Mesendoderm (in vitro differentiated cells): ENCODE data around the gene GSG1.

Experiments
- DNase-seq: peaks from one replicate; pipeline ENCODE4 v3.0.0; 2013
- H2AK5ac ChIP-seq: 2 replicates; pipeline ENCODE4 v1.6.1; 2013; ENCODE audit warnings: low read length, inconsistent platforms
- H2BK120ac ChIP-seq: 2 replicates; pipeline ENCODE4 v1.6.1; 2013; ENCODE audit warnings: low read depth, mild to moderate bottlenecking, low read length, moderate library complexity, mixed read lengths
- H2BK15ac ChIP-seq: replicated peaks from 2 replicates; pipeline ENCODE4 v1.6.1; 2013; ENCODE audit warnings: low read depth, mild to moderate bottlenecking, moderate library complexity
- H2BK5ac ChIP-seq: 2 replicates; pipeline ENCODE4 v1.6.1; 2013; ENCODE audit warnings: low read length, inconsistent platforms
- H3K18ac ChIP-seq: 2 replicates; pipeline ENCODE4 v1.6.1; 2013; ENCODE audit warnings: mild to moderate bottlenecking, low read length, mixed read lengths
- H3K23ac ChIP-seq: one replicate; pipeline ENCODE4 v1.6.1; 2013; ENCODE audit warnings: low read length
- H3K27ac ChIP-seq: 2 replicates; pipeline ENCODE4 v1.5.1; 2013; ENCODE audit warnings: low read depth, mild to moderate bottlenecking, inconsistent platforms, low read length, moderate library complexity
- H3K27me3 ChIP-seq: 2 replicates; pipeline ENCODE4 v1.6.1; 2013; ENCODE audit warnings: low read length, control low read depth, mild to moderate bottlenecking, inconsistent platforms; ENCODE audit not compliant: insufficient read depth, poor library complexity
- H3K36me3 ChIP-seq: 2 replicates; pipeline ENCODE4 v1.6.1; 2013; ENCODE audit warnings: low read length, inconsistent platforms; ENCODE audit not compliant: control insufficient read depth, insufficient read depth
- H3K4ac ChIP-seq: one replicate; pipeline ENCODE4 v1.6.1; 2013; ENCODE audit warnings: low read depth, mild to moderate bottlenecking, low read length, moderate library complexity
- H3K4me1 ChIP-seq: 2 replicates; pipeline ENCODE4 v1.6.1; 2013; ENCODE audit warnings: low read depth, low read length, inconsistent platforms; ENCODE audit not compliant: control insufficient read depth
- H3K4me2 ChIP-seq: 2 replicates; pipeline ENCODE4 v1.6.1; 2013; ENCODE audit warnings: low read length
- H3K4me3 ChIP-seq: 2 replicates; pipeline ENCODE4 v1.5.1; 2013; ENCODE audit warnings: mild to moderate bottlenecking, low read length
- H3K56ac ChIP-seq: one replicate; pipeline ENCODE4 v1.6.1; 2013; ENCODE audit warnings: low read length
- H3K79me1 ChIP-seq: 2 replicates; pipeline ENCODE4 v1.6.1; 2013; ENCODE audit warnings: low read length, inconsistent platforms
- H3K79me2 ChIP-seq: 2 replicates; pipeline ENCODE4 v1.6.1; 2013; ENCODE audit warnings: mild to moderate bottlenecking, low read length; ENCODE audit not compliant: control insufficient read depth, insufficient read depth
- H3K9ac ChIP-seq: 2 replicates; pipeline ENCODE4 v1.6.1; 2013; ENCODE audit warnings: low read length, inconsistent platforms
- H4K5ac ChIP-seq: one replicate; pipeline ENCODE4 v1.6.1; 2013; ENCODE audit warnings: low read length
- H4K8ac ChIP-seq: one replicate; pipeline ENCODE4 v1.6.1; 2013; ENCODE audit warnings: low read depth, mild to moderate bottlenecking, control low read depth, low read length, moderate library complexity
- WGBS: extraction: QIAGEN DNeasy Blood & Tissue Kit; methylation state at CpG from one replicate; pipeline ENCODE4 v1.1.7; 2013; ENCODE audit warnings: low lambda C conversion rate, missing lambda C conversion rate; ENCODE audit not compliant: insufficient coverage; ENCODE audit errors: extremely low coverage; 5-methylcytosine and 5-hydroxymethylcytosine counted together

GSG1 gene

DNA sequence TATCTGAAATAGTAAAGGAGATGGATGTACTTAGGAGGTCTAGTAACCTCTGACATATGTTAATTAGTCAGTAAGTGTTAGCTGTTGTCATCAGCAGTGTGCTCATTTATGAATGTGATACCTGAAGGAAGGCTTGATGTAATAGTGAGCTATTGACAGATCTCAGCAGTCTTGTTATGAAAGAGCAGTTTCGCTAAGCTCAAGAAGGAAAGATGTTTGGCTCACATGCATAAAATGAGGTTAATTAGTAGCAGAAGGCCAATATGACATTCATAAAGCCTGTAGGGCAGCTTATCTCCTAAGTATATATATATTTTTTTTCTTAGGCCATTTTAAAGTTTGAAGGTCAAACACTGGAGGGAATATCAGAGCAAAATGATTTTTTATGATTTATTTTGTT, 56.5 kb downstream of the GSG1 start:
- DNase-seq, result no peak
- H2BK15ac ChIP-seq, result no peak overlapping the region
- no peak overlapping the region for H3K27ac ChIP-seq
- no peak overlapping the region for H2BK5ac ChIP-seq
- H4K5ac ChIP-seq, result no peak overlapping the region
- H3K23ac ChIP-seq, result no peak overlapping the region
- H3K4me3 ChIP-seq, result no peak overlapping the region
- no peak overlapping the region for H3K9ac ChIP-seq
- H3K4me2 ChIP-seq, result no peak overlapping the region
- peaks cover 7% of the 10 kb centered on the region for H3K4me1 ChIP-seq
- H2AK5ac ChIP-seq, result no peak overlapping the region
- no peak overlapping the region for H4K8ac ChIP-seq
- H2BK120ac ChIP-seq, result no peak overlapping the region
- no CpG with 5 or more reads among the region's 1 CpG for WGBS
- H3K4ac ChIP-seq, result no peak overlapping the region
- H3K18ac ChIP-seq, result no peak overlapping the region
- H3K79me1 ChIP-seq, result peaks cover 6% of the 10 kb centered on the region
- no peak overlapping the region for H3K56ac ChIP-seq
- H3K79me2 ChIP-seq, result peaks cover 2% of the 10 kb centered on the region
- no peaks in the 10 kb centered on the region for H3K27me3 ChIP-seq
- peaks cover 1% of the 10 kb centered on the region for H3K36me3 ChIP-seq

DNA sequence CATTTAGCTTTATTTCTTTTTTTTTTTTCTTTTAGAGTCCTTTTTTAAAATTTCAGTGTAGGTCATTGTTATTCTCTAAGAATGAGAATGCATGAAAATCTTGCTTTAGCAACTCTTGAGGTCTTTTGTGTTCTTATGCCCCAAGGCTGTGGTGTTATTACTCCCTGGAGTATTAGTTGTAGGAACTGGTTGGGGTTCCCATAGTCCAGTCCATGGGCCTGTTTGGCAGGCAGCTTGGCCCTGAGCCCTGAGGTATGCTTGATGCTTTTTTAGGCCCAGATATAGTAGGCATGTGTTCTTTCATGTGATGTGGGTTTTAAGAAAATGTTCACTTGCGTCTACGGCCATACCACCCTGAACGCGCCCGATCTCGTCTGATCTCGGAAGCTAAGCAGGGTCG, 57.7 kb downstream of the GSG1 start:
- WGBS, result no CpG with 5 or more reads among the region's 8 CpGs
- Histone ChIP-seq H2BK5ac (no peak overlapping the region), H3K4me2 (no peak overlapping the region), H3K36me3 (peaks cover 1% of the 10 kb centered on the region), H3K27ac (no peak overlapping the region), H3K27me3 (no peaks in the 10 kb centered on the region), H3K23ac (no peak overlapping the region), H4K5ac (no peak overlapping the region), H3K56ac (no peak overlapping the region), H3K79me2 (peaks cover 2% of the 10 kb centered on the region), H3K4me3 (no peak overlapping the region), H3K4me1 (peaks cover 7% of the 10 kb centered on the region), H2AK5ac (no peak overlapping the region), H3K18ac (no peak overlapping the region), H2BK15ac (no peak overlapping the region), H3K4ac (no peak overlapping the region), H4K8ac (no peak overlapping the region), H2BK120ac (no peak overlapping the region), H3K79me1 (peaks cover 4% of the 10 kb centered on the region), H3K9ac (no peak overlapping the region)
- DNase-seq, result no peak

DNA sequence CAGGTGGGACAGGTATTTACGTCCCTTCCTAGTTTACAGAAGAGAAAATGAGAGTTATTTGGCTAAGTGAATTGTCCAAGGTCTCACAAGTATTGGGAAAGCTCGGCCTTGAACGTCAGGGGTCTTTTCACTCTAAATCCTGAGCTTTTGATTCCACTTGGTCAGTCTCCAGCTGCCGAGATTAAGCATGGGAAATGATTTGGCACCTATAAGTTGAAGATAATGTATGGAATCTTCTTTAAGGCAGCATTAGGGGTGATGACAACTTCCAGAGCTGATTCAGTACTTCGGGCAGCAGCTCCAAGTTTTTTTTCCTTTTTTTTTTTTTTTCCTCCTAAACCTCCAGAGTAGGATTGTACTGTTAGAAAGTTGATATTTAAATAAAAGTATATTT, 58.6 kb downstream of the GSG1 start:
- H3K36me3 ChIP-seq, result no peaks in the 10 kb centered on the region
- peak overlapping the region; percentile 69 for H3K4me3 ChIP-seq
- H3K27me3 ChIP-seq, result no peaks in the 10 kb centered on the region
- H2BK120ac ChIP-seq, result no peak overlapping the region
- peaks cover 2% of the 10 kb centered on the region for H3K79me2 ChIP-seq
- peaks cover 3% of the 10 kb centered on the region for H3K4me1 ChIP-seq
- peak overlapping the region; percentile 79 for H3K9ac ChIP-seq
- H4K8ac ChIP-seq, result no peak overlapping the region
- H3K79me1 ChIP-seq, result peaks cover 2% of the 10 kb centered on the region
- no peak for DNase-seq
- no peak overlapping the region for H4K5ac ChIP-seq
- no CpG with 5 or more reads among the region's 5 CpGs for WGBS
- H3K56ac ChIP-seq, result peak overlapping the region; percentile 91
- no peak overlapping the region for H3K23ac ChIP-seq
- H2BK15ac ChIP-seq, result no peak overlapping the region
- H3K27ac ChIP-seq, result no peak overlapping the region
- H3K18ac ChIP-seq, result no peak overlapping the region
- no peak overlapping the region for H2BK5ac ChIP-seq
- peak overlapping the region; percentile 64 for H3K4me2 ChIP-seq
- no peak overlapping the region for H3K4ac ChIP-seq
- no peak overlapping the region for H2AK5ac ChIP-seq

DNA sequence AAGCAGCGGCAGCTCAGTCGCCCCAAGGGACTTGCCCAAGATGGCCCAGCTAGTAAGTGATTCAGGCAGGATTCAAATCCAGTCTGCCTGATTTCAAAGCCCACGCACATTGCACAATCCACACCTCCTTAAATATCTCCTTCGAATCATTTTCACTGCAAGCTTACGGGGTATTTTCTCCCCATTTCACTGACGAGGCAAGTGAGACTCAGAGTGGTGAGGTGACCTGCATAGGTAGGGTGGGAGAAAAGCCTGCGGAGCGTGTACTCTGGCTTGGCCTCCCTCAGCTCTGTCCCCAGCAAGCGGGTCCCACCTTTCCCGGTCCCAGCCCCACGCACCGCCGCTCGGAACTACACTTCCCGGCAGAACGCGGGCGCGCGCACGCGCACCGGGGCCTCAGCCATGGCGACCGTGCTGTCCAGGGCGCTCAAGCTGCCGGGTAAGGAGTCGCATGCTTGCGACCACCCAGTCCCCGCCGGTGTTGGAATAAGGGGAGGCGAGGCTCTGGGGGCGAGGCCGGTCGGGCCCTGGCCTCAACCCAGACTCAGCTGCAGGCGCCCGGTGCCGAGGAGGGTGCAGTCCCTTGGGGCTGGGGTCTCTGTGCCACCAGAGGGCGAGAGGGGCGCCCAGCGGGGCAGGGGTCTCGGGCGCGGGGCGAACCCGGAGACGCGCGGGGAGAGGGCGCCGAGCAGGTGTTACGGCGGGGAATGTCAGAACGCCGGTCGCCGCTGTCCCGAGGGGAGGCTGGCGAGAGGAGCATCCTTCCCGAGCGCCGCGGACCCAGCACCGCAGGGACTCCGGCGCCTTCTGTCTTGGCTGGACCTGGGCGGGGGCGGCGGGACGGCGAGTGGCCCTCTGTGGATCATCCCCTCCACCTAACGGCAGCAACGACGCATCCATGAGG, 59.2 kb downstream of the GSG1 start, which contains the start of gene FAM234B:
FAM234B (plus strand) TSS at position 380 of the 904 bp plus-strand sequence; CDS start at position 403, 23 bp downstream.
- Histone ChIP-seq H3K56ac (peak within 1 kb of the TSS; percentile 91), H3K4me2 (peak within 1 kb of the TSS; percentile 64), H4K8ac (no peak within 1 kb of the TSS), H4K5ac (no peak within 1 kb of the TSS), H3K4ac (no peak within 1 kb of the TSS), H3K36me3 (no peaks in the 10 kb centered on the region), H3K23ac (no peak within 1 kb of the TSS), H3K18ac (no peak within 1 kb of the TSS), H3K79me2 (peaks cover 2% of the 10 kb centered on the region), H2BK5ac (no peak within 1 kb of the TSS), H2BK15ac (no peak within 1 kb of the TSS), H3K79me1 (peaks cover 2% of the 10 kb centered on the region), H2BK120ac (no peak within 1 kb of the TSS), H3K4me3 (peak within 1 kb of the TSS; percentile 69), H3K4me1 (peaks cover 2% of the 10 kb centered on the region), H3K27me3 (no peaks in the 10 kb centered on the region), H3K9ac (peak within 1 kb of the TSS; percentile 79), H2AK5ac (no peak within 1 kb of the TSS), H3K27ac (no peak within 1 kb of the TSS)
- no CpG with 5 or more reads among the region's 74 CpGs for WGBS
- DNase-seq, result peak; percentile 71

DNA sequence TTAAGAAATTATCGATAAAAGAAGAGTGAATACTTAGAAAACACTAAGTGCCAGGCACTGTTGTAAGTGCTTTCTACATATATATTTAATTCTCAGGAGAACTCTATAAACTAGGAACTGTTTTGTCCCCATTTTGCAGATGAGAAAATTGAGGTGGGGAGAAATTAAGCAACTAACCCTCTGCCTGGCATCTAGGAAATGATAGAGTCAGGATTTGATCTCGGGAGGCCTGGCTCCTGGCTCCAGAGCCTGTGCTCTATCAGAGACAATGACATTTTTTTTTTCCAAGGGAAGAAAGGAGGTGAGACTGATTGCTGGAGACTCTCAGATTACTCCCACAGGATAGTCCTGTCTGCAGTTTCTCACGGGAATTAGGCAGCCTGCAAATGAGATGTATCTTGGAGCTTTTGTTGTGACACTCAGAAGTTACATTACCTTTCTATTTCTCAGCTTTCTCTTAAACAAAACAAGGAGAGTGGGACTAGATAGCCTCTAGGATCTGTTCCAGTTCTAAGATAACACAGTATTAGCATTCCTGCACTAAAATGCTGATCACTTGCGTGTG, 60.7 kb downstream of the GSG1 start:
- Histone ChIP-seq H3K9ac (no peak overlapping the region), H4K5ac (no peak overlapping the region), H3K27ac (no peak overlapping the region), H3K4ac (no peak overlapping the region), H3K27me3 (no peaks in the 10 kb centered on the region), H3K4me1 (peaks cover 2% of the 10 kb centered on the region), H3K36me3 (no peaks in the 10 kb centered on the region), H3K4me3 (no peak overlapping the region), H3K56ac (no peak overlapping the region), H3K18ac (no peak overlapping the region), H4K8ac (no peak overlapping the region), H3K79me2 (peaks cover 2% of the 10 kb centered on the region), H2BK120ac (no peak overlapping the region), H3K79me1 (peaks cover 2% of the 10 kb centered on the region), H2BK5ac (no peak overlapping the region), H2AK5ac (no peak overlapping the region), H3K4me2 (no peak overlapping the region), H2BK15ac (no peak overlapping the region), H3K23ac (no peak overlapping the region)
- peak; percentile 67 for DNase-seq
- no CpG with 5 or more reads among the region's 4 CpGs for WGBS
